K562 (cell line): ENCODE measurements around the gene MAPK1IP1L. TPM values are rescaled to one million over a fixed set of nuclear protein-coding genes. Genes with fewer than 3 reads are reported as not detected.

Experiments
- CBFA2T3 ChIP-seq: fragments of 450-650 bp; IDR thresholded peaks from 2 replicates; pipeline ENCODE4 v1.6.1; 2017
- CBX2 ChIP-seq: fragments of 200-600 bp; sonication (generic); IDR thresholded peaks from one replicate; pipeline ENCODE4 v1.6.1; 2012; ENCODE audit warnings: mild to moderate bottlenecking, low read length, inconsistent platforms; ENCODE audit not compliant: insufficient read depth, poor library complexity, severe bottlenecking
- ETV1 ChIP-seq: fragments of 450-650 bp; conservative IDR thresholded peaks from 2 replicates; pipeline ENCODE4 v1.6.1; 2016; ENCODE audit warnings: missing genetic modification characterization, control low read depth, low read depth, missing compliant biosample characterization
- GABPB1 ChIP-seq: sonication (generic); formaldehyde crosslinking; IDR thresholded peaks from 2 replicates; pipeline ENCODE4 v1.8.0; 2022; ENCODE audit warnings: mild to moderate bottlenecking, missing genetic modification reagents
- KAT2B ChIP-seq: IDR thresholded peaks from one replicate; pipeline ENCODE4 v1.6.1; 2012; ENCODE audit warnings: low read depth, mild to moderate bottlenecking, control low read depth, inconsistent platforms, low read length, moderate library complexity
- MCM7 ChIP-seq, 2 experiments: fragments of 450-650 bp; IDR thresholded peaks; 2 replicates each; pipeline ENCODE4 v1.6.1; 2016 to 2018
- NFE2 ChIP-seq: IDR thresholded peaks from 2 replicates; pipeline ENCODE4 v1.6.1; 2014; ENCODE audit warnings: antibody characterized with exemption, low read depth
- PBX2 ChIP-seq, 2 experiments: IDR thresholded peaks in 1 of 2; conservative IDR thresholded peaks in 1 of 2; 2 replicates each; pipeline ENCODE4 v1.6.1; 2016; ENCODE audit warnings: low read depth in 2 of 2, mild to moderate bottlenecking in 1 of 2, missing compliant biosample characterization in 1 of 2, missing genetic modification characterization in 1 of 2, moderate library complexity in 1 of 2
- PURB ChIP-seq: sonication (generic); formaldehyde crosslinking; IDR thresholded peaks from 2 replicates; pipeline ENCODE4 v1.9.0; 2021; ENCODE audit warnings: low read depth, mild to moderate bottlenecking, missing genetic modification reagents
- SNIP1 ChIP-seq: fragments of 450-650 bp; IDR thresholded peaks from 2 replicates; pipeline ENCODE4 v1.7.1; 2017; ENCODE audit warnings: low read depth, mild to moderate bottlenecking
- ZNF408 ChIP-seq: fragments of 250-450 bp; sonication (Bioruptor Pico); IDR thresholded peaks from 2 replicates; pipeline ENCODE4 v1.4.0; 2020; ENCODE audit warnings: low read depth, mild to moderate bottlenecking, moderate library complexity
- polyA plus RNA-seq, 8 experiments: library from polyadenylated mRNA; depleted of rRNA in 4 of 8; stranded (reverse) in 5 of 8; unstranded in 3 of 8; fragments of >200 nt; fragmentation: Nextera tagmentation in 2 of 8; fragmentation: Illumina TruSeq in 1 of 8; extraction: Ambion mirVana in 2 of 8; extraction: Trizol in 1 of 8; gene quantifications; 2 replicates each; pipeline versions ENCODE4 v1.2.1 to v1.2.3, GENCODE V29; 2011 to 2014; ENCODE audit warnings: inconsistent platforms in 1 of 8, missing spikeins in 1 of 8
- total RNA-seq, 7 experiments: library from RNA; depleted of rRNA in 6 of 7; stranded (reverse); fragments of >200 nt in 6 of 7; fragmentation: Illumina TruSeq in 2 of 7; extraction: Trizol in 2 of 7; gene quantifications; 2 replicates each; pipeline versions ENCODE4 v1.2.1 to v1.2.3, GENCODE V29; 2011 to 2021; ENCODE audit warnings: low replicate concordance in 1 of 7
- TF ChIP-seq, protein P1 (sequence below): sonication (generic); formaldehyde crosslinking; IDR thresholded peaks from 2 replicates; pipeline ENCODE4 v1.8.1; 2023; ENCODE audit warnings: mild to moderate bottlenecking, missing genetic modification reagents
- TF ChIP-seq, protein P2 (sequence below), 2 experiments: fragments of 200-800 bp in 1 of 2; sonication (Bioruptor generic) in 1 of 2; sonication (generic) in 1 of 2; formaldehyde crosslinking in 1 of 2; IDR thresholded peaks in 1 of 2; conservative IDR thresholded peaks in 1 of 2; 2 replicates each; pipeline versions ENCODE4 v1.5.0 to v1.6.1; 2016 to 2020; ENCODE audit warnings: missing compliant biosample characterization in 1 of 2, missing genetic modification characterization in 1 of 2, missing genetic modification reagents in 1 of 2
- TF ChIP-seq, protein P3 (sequence below): IDR thresholded peaks from 2 replicates; pipeline ENCODE4 v1.6.1; 2011; ENCODE audit warnings: borderline replicate concordance, low read depth, mild to moderate bottlenecking, moderate library complexity, low read length; ENCODE audit not compliant: insufficient read depth, poor library complexity, severe bottlenecking
- TF ChIP-seq, protein P4 (sequence below): fragments of 450-650 bp; IDR thresholded peaks from 2 replicates; pipeline ENCODE4 v1.6.1; 2018; ENCODE audit warnings: mild to moderate bottlenecking, low read depth; ENCODE audit not compliant: partially characterized antibody

The MAPK1IP1L gene
- total and polyA plus RNA-seq, 9 of the 15 experiments (the other 6 are each of a cell fraction or from before 2014, with no cell fraction given): 32.7 to 99.4 (median 49.8) TPM

DNA sequence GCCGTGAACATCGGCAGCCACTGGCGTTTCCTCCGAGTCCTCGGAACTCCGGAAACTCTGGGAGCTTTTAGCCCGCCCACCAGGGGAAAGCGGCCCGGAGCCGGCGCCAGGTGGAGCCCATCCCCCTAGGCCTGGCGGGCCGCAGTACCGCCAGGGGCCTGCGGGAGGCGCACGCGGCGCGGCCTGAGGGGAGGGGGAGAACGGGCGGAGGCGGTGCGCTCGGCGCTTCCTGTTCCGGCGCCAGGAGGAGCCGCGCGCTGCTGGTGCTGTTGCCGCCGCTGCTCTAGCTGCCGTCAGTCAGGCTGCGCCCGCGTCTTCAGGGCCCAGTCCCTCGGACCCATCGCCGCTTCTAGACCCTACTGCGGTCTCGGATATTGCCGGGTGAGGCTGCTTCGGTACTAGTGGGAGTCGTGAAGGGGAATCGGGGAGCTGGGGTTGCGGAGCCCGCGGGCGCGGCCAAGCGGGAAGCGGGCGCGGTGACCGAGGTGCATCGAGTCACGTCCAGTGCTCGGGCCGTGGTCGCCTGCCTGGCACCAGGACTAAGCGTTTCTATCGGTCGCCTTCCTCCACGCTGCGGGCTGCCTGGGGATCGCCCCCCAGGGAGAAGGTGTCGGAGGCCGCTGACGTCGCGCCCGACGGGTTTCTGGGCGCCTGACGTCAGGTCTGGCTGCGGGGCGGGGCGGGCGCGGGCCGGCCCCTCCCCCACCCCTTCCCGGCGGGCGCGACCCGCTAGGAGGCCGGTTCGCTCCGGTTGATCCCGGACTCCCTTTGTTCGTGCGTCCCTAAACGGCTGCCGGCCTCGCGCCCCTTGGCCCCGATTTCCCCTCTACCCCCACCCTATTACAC is at the start of gene MAPK1IP1L (continued):
- TF ChIP-seq, protein P1, sequence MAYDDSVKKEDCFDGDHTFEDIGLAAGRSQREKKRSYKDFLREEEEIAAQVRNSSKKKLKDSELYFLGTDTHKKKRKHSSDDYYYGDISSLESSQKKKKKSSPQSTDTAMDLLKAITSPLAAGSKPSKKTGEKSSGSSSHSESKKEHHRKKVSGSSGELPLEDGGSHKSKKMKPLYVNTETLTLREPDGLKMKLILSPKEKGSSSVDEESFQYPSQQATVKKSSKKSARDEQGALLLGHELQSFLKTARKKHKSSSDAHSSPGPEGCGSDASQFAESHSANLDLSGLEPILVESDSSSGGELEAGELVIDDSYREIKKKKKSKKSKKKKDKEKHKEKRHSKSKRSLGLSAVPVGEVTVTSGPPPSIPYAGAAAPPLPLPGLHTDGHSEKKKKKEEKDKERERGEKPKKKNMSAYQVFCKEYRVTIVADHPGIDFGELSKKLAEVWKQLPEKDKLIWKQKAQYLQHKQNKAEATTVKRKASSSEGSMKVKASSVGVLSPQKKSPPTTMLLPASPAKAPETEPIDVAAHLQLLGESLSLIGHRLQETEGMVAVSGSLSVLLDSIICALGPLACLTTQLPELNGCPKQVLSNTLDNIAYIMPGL (CRISPR knock-in tag): peak; percentile 41
- TF ChIP-seq, protein P2, sequence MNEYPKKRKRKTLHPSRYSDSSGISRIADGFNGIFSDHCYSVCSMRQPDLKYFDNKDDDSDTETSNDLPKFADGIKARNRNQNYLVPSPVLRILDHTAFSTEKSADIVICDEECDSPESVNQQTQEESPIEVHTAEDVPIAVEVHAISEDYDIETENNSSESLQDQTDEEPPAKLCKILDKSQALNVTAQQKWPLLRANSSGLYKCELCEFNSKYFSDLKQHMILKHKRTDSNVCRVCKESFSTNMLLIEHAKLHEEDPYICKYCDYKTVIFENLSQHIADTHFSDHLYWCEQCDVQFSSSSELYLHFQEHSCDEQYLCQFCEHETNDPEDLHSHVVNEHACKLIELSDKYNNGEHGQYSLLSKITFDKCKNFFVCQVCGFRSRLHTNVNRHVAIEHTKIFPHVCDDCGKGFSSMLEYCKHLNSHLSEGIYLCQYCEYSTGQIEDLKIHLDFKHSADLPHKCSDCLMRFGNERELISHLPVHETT (CRISPR knock-in tag; conservative IDR thresholded peaks at IDR 0.05 in 1 of 2, IDR thresholded peaks at IDR 0.05 in 1 of 2): peak in 1 of 2 experiments; percentile 82; a peak in 2 of 4 replicates
- no peak for TF ChIP-seq KAT2B
- TF ChIP-seq PURB (CRISPR knock-in tag): no peak
- TF ChIP-seq CBX2: no peak
- TF ChIP-seq, protein P3, sequence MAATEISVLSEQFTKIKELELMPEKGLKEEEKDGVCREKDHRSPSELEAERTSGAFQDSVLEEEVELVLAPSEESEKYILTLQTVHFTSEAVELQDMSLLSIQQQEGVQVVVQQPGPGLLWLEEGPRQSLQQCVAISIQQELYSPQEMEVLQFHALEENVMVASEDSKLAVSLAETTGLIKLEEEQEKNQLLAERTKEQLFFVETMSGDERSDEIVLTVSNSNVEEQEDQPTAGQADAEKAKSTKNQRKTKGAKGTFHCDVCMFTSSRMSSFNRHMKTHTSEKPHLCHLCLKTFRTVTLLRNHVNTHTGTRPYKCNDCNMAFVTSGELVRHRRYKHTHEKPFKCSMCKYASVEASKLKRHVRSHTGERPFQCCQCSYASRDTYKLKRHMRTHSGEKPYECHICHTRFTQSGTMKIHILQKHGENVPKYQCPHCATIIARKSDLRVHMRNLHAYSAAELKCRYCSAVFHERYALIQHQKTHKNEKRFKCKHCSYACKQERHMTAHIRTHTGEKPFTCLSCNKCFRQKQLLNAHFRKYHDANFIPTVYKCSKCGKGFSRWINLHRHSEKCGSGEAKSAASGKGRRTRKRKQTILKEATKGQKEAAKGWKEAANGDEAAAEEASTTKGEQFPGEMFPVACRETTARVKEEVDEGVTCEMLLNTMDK: peak; percentile 82
- 0 out of 2 replicates have a peak, but pooled peaks have one; percentile 1 for TF ChIP-seq NFE2
- peak; percentile 66 for TF ChIP-seq ETV1 (tag)
- 0 out of 2 replicates have a peak, but pooled peaks have one; percentile 10 for TF ChIP-seq CBFA2T3
- TF ChIP-seq GABPB1 (CRISPR knock-in tag): peak; percentile 91
- no peak for TF ChIP-seq ZNF408 (CRISPR knock-in tag)
- TF ChIP-seq MCM7 (IDR thresholded peaks at IDR 0.05): no peak
- TF ChIP-seq SNIP1: no peak
- TF ChIP-seq PBX2 (CRISPR knock-in tag; IDR thresholded peaks at IDR 0.05; ENCODE audit: low read depth): no peak
- no peak for TF ChIP-seq PBX2 (tag; conservative IDR thresholded peaks at IDR 0.05; ENCODE audit: low read depth)
- TF ChIP-seq, protein P4, sequence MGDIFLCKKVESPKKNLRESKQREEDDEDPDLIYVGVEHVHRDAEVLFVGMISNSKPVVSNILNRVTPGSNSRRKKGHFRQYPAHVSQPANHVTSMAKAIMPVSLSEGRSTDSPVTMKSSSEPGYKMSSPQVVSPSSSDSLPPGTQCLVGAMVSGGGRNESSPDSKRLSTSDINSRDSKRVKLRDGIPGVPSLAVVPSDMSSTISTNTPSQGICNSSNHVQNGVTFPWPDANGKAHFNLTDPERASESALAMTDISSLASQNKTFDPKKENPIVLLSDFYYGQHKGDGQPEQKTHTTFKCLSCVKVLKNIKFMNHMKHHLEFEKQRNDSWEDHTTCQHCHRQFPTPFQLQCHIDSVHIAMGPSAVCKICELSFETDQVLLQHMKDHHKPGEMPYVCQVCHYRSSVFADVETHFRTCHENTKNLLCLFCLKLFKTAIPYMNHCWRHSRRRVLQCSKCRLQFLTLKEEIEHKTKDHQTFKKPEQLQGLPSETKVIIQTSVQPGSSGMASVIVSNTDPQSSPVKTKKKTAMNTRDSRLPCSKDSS: no peak
